HG03280 (cell line): ENCODE measurements around the gene DHX29.

Experiments
- ATAC-seq: cut with Tn5 transposase; IDR thresholded peaks from one replicate; pipeline ENCODE4 v1.9.1; 2021; ENCODE audit warnings: mild to moderate bottlenecking, moderate library complexity; ENCODE audit not compliant: unreplicated experiment

DHX29 gene

DNA sequence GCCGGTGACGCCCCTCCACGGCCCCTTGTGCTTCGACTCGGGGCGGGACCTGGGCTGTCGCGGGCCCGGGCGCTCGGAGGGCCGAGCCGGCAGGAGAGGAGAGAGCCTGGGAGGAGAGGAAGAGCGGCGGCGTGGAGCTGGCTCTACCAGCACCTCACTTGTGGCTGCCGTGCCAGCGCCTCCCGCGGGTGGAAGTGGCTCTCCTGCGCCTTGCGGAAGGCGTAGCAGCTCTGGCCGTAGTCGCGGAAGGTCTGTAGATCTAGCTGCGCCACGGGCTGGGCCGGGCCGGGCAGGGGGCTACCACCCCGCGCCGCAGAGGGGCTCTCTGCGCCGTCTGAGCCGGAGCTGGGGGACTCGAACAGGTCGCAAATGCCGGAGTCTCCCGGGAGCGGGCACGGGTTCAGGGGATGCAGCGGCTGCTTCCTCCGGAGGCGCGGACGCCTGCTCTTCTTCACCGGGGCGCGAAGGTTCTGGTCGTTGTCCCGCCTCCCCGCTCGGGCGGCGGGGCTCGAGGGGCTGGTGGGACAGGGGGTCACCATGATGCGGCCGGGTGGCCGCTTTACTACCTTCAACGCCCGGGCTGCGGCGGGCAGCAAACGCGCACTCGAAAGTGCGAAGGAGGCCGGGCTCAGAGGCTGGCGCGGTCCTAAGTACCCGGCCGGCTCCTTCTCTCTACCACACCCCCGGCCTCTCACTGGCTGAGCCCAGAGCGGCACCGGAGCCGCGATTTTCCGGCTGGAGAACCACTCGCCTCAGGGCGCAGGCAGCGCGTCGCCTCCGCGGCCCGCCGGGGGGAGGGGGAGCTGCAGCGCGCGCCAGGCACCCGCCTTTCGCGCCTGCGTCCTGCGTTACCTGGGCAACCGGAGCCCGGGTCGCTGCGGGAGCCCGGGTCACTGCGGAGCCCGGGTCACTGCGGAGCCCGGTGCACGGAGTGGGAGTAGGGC, 74.2 kb downstream of the DHX29 start, which contains the start of gene CCNO:
TSS of gene CCNO (minus strand) at position 624 of the 944 bp plus-strand sequence. CDS start at position 539, 85 bp downstream.
- peak; percentile 58 for ATAC-seq

DNA sequence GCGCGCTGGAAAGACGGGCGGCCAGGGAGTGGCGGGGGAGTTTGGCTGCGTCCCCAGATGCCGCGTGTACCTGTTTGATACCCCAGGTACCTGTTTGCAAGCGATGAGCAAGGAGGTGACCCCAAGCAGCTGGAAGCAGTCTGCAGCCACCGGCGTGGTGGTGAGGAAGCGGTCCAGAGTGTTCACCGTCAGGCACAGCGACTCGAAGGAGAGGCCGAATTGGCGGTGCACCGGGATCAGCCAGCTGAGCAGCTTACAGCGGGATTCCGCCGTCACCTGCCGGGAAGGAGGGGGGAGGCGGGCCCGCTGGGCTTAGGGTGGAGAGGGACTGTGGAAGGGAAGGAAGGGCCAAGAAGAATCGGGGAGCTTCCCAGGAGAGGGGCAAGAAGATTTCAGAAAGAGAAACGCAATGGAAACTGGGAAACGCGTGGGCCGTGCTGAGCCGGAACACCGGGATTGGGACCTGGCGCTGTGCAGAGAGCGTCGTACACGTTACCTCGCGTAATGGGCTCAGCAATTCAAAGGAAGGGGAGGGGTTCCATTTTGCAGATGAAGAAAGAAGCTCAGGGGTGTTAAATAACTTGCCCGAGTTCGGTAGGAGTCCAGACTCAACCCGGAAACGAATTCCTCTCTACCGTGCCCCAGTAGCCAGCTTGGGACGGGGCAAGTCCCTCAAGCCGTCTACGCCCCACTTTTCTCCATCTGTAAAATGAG, 75.1 kb downstream of the DHX29 start:
- ATAC-seq = no peak

DNA sequence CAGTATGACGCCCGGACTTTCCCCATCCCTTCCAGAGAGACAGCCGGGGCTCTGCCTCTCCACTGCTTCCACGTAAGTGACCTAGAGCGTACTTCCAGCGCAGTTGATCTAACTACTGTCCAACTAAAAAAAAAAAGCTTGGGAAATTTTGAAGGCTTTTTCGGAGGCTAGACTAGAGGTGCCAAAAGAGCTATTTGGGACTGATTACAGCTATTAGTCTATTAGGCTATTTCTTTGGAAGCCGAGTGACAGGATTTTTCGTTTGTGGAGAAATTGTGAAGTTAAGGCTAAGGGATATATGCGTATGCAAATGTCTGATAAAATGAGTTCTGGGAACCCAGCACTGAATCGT, 75.6 kb downstream of the DHX29 start:
- ATAC-seq = no peak

DNA sequence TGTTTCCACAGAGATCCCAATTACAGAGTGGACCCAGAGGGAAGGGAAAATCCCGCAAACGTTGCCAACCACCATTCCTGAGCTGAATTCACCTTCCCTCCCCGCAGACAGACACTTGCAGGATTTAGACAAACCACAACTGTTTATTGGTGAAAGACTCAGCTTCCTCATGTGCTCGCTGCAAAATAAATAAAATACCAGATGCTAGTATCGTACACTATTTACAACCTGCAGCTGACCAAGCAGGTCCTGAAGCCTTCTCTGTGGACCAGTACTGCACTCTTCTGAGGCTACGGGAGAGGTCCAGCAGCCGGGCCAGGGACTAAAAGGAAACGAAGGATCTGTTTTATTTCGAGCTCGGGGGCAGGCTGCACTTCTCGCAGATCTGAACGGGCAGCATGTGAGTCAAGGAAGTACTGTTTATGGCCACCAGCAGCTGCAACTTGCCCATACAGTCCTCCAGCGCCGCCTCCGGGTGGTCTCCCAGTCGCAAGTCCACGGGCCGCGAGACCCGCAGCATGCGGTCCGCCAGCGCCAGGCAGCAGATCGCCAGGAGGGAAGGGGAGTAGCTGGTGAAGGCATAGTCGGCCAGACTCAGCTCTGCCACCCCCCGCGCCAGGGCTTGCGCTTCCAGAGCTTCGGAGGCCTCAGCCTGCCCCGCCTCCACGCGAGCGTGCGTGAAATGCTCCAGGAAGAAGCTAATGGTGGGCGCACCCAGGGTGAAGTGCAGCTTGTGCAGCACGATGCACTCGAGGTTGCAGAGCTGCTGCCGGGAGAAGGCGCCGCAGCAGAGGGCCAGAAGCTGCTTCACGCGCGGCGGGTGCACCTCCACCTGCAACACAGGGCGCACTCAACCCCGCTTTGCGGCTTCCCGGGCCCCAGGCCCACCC, 76.2 kb downstream of the DHX29 start:
- no peak for ATAC-seq

DNA sequence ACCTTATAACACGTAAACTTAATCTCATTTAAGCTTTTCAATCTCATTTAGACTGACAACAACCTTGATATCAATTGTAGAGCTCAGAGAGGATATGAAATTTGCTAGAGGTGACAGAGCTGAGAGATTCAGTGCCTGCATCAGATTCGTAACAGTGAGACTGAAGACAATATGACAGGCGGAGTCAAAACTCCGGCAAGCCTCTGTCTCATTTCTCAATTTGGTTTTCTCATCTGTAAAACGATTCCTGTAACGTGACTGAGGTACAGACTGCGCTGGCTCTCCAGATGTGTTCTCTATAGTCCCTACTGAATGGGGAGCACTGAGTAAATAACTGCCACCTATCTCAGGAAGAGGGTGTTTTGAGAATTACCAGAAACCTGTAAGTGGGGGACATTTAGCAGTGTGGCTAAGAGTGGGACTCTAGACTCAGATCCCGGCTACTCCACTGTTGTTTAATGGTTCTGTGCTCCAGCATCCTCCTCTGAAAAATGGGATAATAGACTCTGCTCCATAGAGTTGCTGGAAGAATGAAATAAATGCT, 77.3 kb downstream of the DHX29 start:
- no peak for ATAC-seq

DNA sequence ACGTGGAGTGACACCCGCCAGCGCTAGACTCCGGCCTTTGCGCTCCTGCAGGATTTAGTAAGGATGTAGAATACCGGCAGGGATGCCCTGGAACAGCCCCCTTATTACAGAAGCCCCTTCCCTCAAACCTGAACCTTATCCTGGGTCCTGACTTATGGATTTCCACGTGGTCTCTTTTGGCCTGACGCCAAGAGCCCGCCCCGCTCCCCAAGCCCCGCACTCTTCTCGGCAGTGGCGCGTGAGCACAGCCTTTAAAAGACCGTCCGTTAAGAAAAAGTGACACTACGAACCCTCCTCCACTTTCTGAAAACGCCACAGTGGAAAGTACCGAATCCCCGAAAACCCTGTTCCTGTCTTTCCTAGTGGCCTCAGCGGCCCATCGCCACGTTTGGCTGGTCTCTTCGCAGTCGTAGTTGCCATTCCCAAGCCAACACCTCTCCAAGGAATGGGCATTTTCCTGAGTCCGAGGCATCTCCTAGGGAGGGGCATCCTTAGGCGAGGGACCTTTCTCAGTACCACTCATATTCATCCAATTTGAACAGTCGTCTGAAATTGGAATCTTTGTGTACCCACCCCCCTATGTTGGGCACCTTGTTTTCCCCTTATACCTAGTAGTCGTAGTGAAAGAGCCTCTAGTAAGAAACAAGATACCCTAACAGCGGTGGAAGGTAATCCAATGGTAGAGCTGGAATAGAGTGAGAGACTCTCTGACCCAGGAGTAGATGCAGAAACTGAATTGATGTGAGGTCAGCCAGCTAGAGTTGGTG, 79.6 kb downstream of the DHX29 start:
- ATAC-seq = no peak

DNA sequence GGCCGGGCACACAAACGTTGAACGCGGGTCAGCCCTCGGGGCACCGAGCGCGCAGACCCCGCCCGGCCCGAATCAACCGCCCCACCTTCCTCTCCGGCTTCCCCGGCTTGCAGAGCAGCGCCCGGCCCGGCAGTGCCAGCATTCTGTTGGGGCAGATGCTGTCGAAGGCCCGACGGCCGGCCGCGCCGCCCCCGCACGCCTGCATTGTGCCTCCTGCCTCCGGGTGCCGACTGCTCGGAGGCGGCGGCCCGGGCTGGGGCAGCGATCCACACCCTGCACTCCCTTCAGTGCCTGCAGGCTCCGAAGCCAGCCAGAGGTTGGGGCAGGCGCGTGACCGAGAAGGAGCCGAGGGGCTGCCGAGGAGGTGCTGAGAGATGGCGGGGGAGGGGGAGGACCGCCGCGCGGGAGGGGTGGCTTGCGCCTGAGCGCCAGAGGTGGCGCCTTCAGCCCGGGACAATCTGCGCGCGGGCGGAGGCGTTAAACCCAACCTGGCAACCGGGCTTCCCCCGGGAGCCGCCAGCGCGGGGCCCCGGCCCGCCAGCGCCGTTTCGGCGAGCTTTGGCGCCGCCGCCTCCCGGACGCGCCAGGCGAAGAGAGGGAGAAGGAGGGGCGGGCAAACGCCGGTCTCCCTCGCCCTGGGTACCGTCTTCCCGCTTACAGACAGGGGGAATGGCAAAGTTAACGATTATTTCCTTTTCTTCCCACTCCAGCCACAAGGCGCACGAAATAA, 80.4 kb downstream of the DHX29 start, which contains the start of gene MCIDAS:
TSS of gene MCIDAS (minus strand) at position 382 of the 730 bp plus-strand sequence. CDS start at position 205, 177 bp downstream.
- ATAC-seq = peak; percentile 38

DNA sequence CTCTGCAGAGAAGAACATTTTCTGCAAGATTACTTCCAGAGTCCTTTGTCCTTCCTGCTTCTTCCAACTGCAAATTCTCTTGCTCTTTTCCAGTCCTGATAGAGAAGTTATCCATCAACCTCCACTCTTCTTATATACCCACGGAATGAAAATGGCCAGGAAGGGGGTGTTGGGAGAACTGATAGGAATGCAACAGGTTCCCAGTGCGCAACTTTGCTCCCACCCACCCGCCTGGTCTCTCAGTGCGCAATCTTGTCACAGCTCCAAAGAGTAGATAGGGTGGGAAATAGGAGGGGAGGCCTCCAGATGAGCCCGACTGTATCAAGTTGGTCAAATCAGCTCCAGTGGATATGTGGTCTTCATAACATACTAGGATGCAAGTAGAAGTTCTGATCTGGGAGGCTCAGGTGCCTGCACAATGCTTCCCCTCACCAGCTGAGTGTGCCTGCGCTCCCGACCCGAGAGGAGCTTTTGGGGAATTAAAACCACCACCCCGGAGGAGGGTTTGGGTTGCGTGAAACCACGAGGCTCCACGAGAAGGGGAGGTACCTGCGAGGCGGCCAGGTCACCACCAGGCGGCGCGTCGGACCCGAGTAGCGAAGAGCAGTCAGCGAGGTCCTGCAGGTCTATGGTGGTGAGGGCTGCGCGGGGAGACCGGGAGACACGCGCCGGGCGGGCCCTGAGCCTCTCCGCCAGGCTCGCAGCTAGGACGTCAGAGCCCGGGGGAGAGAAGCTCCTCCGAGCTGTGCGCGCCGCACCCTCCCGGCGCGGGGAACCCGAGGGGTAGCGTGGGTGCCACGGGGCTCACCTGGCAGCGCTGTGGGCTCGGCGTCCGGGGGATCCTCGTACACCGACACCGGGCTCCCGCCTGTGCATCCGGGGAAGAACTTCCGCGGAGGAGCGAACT, 81.2 kb downstream of the DHX29 start:
- peak; percentile 61 for ATAC-seq

DNA sequence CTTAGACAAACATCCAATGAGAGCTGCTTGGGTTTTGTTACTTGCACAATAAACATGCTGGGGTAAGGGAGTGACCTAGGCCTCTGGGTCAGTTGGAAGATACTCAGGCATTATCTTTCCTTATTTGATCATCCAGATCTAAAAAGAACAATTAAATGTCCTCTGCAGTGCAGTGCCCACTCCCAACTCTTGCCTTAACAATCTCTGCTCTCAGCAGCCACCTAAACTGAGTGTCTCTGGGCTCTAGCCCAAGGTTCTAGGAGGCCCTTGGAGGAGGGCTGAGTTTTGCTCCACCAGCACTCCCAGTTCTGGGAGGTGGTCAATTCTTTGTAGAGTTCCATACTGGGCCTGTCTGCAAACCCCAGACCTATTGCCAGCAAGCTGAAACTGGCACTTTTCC, 82.1 kb downstream of the DHX29 start:
- ATAC-seq = no peak

DNA sequence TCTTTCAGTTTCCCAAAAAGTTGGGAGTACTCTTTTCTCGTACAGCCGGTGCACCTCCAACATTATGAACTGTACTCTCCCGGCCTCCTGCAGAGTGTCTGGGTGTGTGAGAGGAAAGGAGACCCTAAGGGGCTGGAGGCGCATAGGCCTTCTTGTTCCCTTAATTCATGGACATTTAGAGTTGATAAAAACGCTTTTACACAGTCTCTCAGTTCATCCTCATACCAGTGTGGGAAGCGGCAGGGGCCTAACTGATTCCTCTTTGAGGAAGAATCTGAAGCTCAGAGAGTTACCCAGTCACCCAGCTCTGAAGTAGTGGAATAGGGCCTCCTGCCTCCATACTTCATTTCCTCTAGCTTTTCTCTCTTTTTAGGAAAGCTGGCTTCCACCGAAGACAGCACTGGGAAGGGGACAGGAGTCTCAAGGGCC, 83.7 kb downstream of the DHX29 start:
- no peak for ATAC-seq

DNA sequence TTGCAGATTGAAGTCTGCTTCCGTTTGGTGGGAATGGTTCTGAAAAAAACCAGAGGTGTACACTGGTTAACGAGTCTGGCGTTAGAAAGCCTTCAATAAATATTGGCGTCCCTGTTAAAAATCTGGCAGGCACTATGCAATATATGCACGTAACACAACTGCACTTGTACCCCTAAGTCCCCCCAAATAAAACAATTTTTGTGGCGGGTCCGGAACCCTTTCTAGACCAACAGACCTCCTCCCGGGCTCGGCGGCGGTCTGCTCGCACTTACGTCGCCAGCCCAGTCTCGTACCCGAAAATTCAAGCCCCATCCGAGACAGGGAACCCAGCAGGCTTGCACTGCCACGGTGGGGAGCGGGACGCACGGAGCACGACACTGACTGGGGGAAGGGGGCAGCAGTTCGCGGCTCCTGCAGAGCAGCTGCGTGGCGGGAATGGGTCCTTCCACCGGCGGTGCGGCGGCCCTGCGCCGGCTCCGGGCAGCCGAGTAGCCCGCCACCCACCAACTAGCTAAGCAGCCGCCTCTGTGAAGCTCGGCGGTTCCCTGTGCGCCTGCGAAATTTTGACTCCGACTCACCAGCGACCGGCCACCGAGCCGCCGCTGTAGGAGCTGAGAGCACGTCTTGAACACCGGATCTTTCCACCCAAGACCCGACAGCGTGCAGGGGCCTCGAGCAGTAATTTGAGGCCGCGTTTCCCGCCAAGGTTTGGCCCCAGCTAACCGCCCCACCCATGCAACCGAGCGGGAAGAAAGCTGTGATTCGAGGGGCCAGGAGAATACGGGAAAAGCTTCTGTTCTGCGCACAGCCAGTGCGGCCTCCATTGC, 84.3 kb downstream of the DHX29 start:
- no peak for ATAC-seq

DNA sequence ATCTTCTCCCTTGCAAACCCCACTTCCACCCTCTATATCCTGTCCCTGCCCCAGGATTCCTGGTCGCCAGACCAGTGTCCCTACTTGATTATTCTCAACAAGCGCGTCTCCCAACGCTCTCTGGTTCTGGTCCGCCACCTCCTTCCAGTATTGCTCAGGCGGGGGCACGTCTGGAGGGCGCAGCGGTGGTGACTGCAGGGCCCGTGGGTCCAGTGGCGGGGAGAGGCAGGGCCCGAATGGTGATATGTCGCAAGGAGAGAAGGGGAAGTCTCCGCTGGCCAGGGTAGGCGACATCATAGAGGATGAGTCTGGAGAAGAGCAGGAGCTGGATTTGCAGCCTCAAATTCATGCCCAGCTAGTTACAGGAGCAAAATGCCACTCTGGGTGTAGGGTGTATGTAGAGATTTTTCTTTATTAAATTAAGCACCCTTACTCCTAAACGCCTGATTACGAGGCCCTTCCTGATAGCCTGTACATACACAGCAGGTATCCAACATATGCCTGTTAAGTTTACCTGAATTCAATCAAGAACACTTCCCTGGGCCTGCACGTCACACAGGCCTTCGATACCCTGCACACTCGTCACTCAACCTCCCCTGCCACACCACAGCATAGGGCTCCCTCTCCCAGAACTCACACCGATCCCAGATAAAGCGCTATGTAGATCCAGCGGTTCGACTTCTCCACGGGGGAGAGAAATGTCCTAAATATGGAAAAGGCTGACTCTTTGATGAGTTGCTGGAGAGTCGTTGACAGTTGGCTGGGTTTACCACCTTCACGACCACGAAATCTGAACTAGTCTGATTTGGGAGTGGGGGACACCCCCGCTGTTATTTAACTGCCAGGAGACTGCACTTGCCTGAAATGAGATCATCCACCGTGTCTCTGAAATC, 85.2 kb downstream of the DHX29 start:
- no peak for ATAC-seq

DNA sequence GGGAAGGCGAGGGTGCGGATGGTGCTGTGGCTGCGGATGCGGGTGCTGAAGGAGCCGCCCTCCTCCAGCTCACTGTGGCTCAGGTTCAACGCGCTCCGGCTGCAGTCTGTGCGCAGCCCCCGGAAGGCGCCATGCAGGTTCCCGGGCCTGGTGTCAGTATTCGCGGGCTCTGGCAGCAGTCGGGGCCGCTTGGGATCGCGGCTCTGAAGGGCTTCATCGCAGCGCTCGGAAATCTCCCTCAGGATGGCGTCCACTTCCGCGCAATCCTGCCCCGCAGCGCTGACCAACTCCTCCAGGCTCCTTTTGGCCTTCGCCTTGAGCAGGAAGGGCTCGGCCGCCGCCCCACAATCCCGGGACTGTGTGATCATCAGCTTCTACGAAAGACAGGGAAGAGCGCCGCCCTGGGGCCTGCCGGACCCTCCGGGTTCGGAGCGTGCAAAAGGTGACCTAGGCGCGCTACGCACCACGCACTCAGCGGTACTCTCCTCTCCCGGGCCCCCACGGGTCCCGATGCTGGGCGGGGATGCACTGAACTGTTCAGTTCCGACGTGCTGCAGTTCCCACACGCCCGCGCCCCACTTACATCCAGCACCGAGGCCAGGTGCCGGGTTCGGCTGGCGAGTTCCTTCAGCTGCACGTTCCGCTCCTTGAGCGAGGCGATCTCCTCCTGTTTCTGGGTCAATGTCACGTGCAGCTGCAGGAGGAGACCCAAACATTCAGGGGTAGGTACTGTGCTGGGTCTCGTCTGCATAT, 86.9 kb downstream of the DHX29 start:
- no peak for ATAC-seq

DNA sequence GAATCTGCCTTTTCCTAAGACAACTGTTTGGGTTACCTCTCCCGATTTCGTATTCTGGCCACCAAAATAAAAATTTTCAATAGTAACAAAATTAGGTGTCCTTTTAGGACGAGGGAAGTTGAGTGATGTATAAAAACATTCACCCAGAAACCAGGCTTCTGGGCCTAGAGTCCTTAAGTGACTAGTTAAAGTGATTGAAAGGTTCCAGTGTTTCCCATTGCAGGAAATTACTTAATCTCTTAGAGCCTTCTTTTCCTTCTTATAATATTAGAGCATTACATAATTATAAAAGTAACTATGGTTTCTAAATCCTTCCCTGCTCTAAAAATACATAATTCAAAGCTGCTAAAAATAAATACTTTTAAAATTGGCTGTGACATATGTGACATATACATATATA, 87.7 kb downstream of the DHX29 start:
- no peak for ATAC-seq

DNA sequence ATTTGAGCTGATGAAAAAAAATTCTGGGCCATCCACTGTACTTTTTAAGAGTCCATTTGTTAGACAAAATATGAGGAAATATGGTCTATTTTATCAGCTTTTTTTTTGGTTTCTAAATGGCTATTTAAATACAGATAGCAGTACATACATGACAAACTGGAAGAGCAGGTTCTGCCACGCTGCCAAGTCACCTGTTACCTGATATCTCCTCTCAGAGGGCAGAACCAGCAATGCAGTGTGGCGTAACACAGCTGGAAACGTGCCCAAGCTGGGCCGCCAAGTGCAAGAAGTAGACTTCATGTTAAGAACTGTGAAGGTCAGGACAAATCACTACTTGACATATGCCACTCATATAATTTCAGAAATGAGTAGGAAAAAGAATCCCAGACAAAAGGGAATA, 88.5 kb downstream of the DHX29 start:
- ATAC-seq = no peak
